ENCODE results near the gene HLA-DMA. TPM values are rescaled to one million over a fixed set of nuclear protein-coding genes. Genes with fewer than 3 reads are reported as not detected.

The HLA-DMA gene
- total and polyA plus RNA-seq, 9 of the 15 experiments (the other 6 are each of a cell fraction or from before 2014, with no cell fraction given): 0.13 to 0.83 (median 0.51) TPM

DNA sequence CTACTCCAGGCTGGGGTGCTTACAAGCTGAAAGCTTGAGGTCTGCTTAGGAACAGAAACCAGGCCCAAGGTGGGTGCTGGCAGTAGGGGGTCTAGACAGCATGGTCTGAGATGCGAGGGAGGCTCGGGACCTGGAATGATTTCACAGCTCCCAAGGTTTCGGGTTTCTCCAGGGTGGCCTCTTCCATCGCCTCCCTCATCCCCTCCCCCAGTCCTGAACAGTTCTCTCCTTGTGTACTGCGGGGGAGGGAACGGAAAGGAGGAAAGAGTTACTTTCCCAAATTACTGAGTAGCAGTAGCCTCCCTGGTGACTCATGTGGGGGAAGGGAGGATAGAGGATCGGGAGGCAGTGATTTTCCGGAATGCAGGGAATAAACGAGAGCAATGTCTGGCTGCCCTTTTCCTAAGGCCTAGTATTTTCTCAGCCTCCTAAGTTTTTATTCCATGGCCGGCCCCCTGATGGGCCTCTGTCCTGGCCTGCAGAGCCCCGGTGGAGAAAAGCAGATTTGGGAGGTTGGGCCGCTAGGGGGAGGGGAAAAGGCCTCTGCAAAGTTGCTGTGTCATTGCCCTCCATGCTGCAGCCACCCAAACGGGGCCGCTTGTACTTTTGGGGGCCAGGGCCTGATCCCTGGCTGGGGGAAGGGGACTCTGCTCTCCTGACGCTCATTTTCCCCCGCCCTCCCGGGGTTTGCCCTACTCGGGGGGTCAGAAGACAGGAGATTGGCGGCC, 17.0 kb upstream of the HLA-DMA start (continued):
- TF ChIP-seq, protein P1, sequence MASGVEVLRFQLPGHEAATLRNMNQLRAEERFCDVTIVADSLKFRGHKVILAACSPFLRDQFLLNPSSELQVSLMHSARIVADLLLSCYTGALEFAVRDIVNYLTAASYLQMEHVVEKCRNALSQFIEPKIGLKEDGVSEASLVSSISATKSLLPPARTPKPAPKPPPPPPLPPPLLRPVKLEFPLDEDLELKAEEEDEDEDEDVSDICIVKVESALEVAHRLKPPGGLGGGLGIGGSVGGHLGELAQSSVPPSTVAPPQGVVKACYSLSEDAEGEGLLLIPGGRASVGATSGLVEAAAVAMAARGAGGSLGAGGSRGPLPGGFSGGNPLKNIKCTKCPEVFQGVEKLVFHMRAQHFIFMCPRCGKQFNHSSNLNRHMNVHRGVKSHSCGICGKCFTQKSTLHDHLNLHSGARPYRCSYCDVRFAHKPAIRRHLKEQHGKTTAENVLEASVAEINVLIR (CRISPR knock-in tag; IDR thresholded peaks at IDR 0.05): 0 out of 2 replicates have a peak, but pooled peaks have one; percentile 6
- TF ChIP-seq ZFP30 (CRISPR knock-in tag; IDR thresholded peaks at IDR 0.05; ENCODE audit: borderline replicate concordance) (no peak), TARDBP (IDR thresholded peaks at IDR 0.05) (peak; percentile 88; the same call in 1 of the 2 replicates), PHB (CRISPR knock-in tag; IDR thresholded peaks at IDR 0.05) (no peak), ZNF12 (CRISPR knock-in tag; IDR thresholded peaks at IDR 0.05) (no peak; the same call in 1 of the 2 replicates), ELF4 (CRISPR knock-in tag; IDR thresholded peaks at IDR 0.05) (peak; percentile 25), SMARCB1 (IDR thresholded peaks at IDR 0.05; ENCODE audit: insufficient read length, low read depth) (no peak), CTBP1 (IDR thresholded peaks at IDR 0.05; ENCODE audit: borderline replicate concordance) (peak; percentile 55; the same call in 1 of the 2 replicates), C11orf30 (IDR thresholded peaks at IDR 0.05; ENCODE audit: low read depth) (no peak), ZNF561 (CRISPR knock-in tag; conservative IDR thresholded peaks at IDR 0.05) (no peak), ZNF316 (IDR thresholded peaks at IDR 0.05) (peak; percentile 98), ETV1 (tag; conservative IDR thresholded peaks at IDR 0.05; ENCODE audit: low read depth) (peak; percentile 96), RB1 (IDR thresholded peaks at IDR 0.05; ENCODE audit: low read depth) (no peak; the same call in none of the 2 replicates), PHF21A (IDR thresholded peaks at IDR 0.05; ENCODE audit: borderline replicate concordance, low read depth) (peak; percentile 100), ZNF717 (CRISPR knock-in tag; IDR thresholded peaks at IDR 0.05) (no peak), PTRF (tag; IDR thresholded peaks at IDR 0.05) (no peak), PTBP1 (IDR thresholded peaks at IDR 0.05; ENCODE audit: low read depth, low read length) (0 out of 2 replicates have a peak, but pooled peaks have one; percentile 9), ZBTB7A (IDR thresholded peaks at IDR 0.05; ENCODE audit: borderline replicate concordance, control insufficient read depth, low read depth, low read length) (peak; percentile 55), CBX5 (IDR thresholded peaks at IDR 0.05; ENCODE audit: borderline replicate concordance, low read depth) (no peak), SPI1 (IDR thresholded peaks at IDR 0.05; ENCODE audit: borderline replicate concordance, low read depth, low read length) (no peak), ZNF197 (CRISPR knock-in tag; IDR thresholded peaks at IDR 0.05; ENCODE audit: low read depth) (no peak)
- TF ChIP-seq, protein P2, sequence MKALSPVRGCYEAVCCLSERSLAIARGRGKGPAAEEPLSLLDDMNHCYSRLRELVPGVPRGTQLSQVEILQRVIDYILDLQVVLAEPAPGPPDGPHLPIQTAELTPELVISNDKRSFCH (CRISPR knock-in tag; IDR thresholded peaks at IDR 0.05): no peak
- TF ChIP-seq, protein P2 (tag; IDR thresholded peaks at IDR 0.05): peak; percentile 93
- TF ChIP-seq, protein P3, sequence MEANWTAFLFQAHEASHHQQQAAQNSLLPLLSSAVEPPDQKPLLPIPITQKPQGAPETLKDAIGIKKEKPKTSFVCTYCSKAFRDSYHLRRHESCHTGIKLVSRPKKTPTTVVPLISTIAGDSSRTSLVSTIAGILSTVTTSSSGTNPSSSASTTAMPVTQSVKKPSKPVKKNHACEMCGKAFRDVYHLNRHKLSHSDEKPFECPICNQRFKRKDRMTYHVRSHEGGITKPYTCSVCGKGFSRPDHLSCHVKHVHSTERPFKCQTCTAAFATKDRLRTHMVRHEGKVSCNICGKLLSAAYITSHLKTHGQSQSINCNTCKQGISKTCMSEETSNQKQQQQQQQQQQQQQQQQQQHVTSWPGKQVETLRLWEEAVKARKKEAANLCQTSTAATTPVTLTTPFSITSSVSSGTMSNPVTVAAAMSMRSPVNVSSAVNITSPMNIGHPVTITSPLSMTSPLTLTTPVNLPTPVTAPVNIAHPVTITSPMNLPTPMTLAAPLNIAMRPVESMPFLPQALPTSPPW (CRISPR knock-in tag; IDR thresholded peaks at IDR 0.05): no peak
- TF ChIP-seq, protein P4, sequence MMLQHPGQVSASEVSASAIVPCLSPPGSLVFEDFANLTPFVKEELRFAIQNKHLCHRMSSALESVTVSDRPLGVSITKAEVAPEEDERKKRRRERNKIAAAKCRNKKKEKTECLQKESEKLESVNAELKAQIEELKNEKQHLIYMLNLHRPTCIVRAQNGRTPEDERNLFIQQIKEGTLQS (IDR thresholded peaks at IDR 0.05): peak; percentile 97
- TF ChIP-seq, protein P4 (CRISPR knock-in tag; conservative IDR thresholded peaks at IDR 0.05): peak; percentile 88

All from K562 (cell line).